NCI-H128 (cell line): ENCODE results near the gene GTPBP1.

Experiments
- DNase-seq: peaks from one replicate; lab custom pipeline; 2025; ENCODE audit not compliant: unreplicated experiment; lab: John Stamatoyannopoulos, UW

Gene GTPBP1

GRCh38 chr22:38724926-38725571, 19.3 kb downstream of the GTPBP1 start:
- DNase-seq, result no peak

- DNase-seq, result no peak
Measured at GRCh38 chr22:38725900-38726655, 20.3 kb downstream of the GTPBP1 start.

DNA sequence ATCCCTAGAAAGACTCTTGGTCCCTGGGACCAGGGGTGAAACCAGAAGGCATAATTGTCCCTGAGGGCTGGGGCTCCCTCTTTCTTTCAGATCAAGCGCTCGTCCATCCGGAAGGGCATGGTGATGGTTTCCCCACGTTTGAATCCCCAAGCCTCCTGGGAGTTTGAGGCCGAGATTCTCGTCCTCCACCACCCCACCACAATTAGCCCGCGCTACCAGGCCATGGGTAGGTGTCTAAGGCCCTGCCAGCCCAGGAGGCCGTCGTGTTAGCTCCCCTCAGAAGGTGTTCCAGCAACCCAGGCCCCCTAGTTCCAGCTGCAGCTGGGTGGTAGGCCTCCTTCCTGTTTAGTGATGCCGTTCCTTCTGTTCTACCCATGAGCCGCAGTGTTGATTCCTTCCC, 21.4 kb downstream of the GTPBP1 start:
- DNase-seq, result no peak

DNA sequence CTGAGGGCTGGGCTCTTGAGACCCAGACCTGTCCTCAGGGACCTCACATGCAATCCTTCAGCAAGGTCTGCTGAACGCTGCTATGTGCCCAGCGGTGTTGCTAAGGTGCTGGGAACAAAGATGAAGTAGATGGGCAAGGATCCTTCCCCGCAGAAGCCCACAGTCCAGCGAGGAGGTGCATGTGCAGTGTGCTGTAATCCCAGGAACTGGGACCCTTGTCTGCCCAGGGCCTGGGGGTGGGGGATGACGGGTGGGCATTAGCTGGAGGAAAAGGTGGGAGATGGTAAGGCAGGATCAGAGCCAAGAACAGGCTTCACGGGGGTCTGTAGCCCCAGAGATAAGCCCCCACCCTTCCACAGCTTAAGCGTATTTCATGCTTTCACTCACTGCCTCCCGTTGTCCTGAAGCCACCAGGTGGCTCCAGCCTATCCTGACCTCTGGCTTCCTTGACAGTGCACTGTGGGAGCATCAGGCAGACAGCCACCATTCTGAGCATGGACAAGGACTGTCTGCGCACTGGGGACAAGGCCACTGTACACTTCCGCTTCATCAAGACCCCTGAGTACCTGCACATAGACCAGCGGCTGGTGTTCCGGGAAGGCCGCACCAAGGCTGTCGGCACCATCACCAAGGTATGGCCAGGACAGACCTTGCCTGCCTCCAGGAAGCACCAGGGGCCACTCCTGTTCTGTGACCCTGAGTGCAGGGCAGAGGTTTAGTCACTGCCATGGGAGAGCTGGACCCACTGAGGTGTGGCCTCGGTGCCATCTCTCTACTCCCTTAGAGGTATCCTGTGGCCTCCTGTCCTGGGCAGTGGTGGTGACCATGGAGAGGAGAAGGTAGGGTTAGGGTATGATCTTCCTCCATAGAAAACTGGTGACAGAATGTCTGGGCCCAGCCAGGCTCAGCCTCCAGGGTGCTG, 22.0 kb downstream of the GTPBP1 start:
- no peak for DNase-seq

- no peak for DNase-seq
Measured at GRCh38 chr22:38728871-38729796, 23.4 kb downstream of the GTPBP1 start.

DNA sequence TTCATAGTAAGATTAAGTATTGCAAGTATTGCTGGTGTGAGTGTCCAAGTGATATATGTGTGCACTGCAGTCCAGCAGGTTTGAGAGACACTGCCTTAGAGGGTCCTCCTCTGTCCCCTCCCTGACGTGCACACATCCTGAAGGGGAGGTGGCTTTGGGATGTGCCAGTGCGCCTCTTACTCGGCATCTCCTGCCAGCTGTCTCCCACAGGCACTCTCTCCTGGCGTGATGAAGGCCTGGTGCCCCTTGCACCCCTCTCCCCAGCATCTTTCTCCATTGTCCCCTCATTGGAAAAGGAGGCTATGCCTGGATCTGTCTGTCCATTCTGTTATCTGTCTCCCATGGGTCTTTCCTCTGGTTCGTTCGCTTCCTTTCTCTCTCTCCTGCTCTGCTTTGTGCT, 24.2 kb downstream of the GTPBP1 start:
- DNase-seq, result no peak

DNA sequence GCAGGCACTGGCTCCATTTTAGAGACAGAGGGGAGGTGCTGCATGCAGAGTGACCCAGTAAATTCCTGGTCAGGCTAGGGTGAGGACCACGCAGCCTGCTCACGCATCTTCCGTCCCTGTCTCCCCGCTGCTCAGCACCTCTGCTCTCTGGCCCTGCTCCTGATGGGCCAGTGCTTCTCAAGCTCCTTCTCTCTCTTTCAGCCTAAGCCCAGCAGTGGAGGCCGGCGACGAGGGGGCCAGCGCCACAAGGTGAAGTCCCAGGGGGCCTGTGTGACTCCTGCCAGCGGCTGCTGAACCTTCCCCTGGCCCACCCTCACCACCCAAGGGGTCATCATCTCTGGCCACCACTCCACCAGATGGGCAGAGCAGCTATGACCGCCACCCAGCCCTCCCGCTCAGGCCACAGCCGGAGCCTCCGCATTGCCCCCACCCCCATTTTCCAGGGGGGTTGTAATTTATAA, 24.7 kb downstream of the GTPBP1 start:
- DNase-seq, result no peak

DNA sequence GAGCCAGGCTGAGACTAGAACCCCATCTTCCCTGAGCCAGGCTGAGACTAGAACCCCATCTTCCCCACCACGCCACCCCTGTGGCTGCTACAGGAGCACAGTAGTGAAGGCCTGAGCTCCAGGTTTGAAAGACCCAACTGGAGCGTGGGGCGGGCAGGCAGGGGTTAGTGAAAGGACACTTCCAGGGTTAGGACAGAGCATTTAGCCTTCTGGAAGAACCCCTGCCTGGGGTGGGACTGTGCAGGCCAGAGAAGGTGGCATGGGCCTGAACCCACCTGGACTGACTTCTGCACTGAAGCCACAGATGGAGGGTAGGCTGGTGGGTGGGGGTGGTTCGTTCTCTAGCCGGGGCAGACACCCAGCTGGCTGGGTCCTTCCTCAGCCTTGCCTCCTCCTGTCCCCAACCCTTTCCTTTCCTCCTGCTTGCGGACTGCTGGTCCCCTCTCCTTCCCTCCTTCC, 26.0 kb downstream of the GTPBP1 start:
- no peak for DNase-seq

GRCh38 chr22:38732251-38732815, 26.6 kb downstream of the GTPBP1 start:
- no peak for DNase-seq

GRCh38 chr22:38733329-38733723, 27.6 kb downstream of the GTPBP1 start:
- no peak for DNase-seq

- DNase-seq, result no peak
Measured at GRCh38 chr22:38733724-38734381, 28.1 kb downstream of the GTPBP1 start.

- no peak for DNase-seq
Measured at GRCh38 chr22:38734421-38735100, 28.8 kb downstream of the GTPBP1 start.

GRCh38 chr22:38735126-38735464, 29.4 kb downstream of the GTPBP1 start:
- no peak for DNase-seq

DNA sequence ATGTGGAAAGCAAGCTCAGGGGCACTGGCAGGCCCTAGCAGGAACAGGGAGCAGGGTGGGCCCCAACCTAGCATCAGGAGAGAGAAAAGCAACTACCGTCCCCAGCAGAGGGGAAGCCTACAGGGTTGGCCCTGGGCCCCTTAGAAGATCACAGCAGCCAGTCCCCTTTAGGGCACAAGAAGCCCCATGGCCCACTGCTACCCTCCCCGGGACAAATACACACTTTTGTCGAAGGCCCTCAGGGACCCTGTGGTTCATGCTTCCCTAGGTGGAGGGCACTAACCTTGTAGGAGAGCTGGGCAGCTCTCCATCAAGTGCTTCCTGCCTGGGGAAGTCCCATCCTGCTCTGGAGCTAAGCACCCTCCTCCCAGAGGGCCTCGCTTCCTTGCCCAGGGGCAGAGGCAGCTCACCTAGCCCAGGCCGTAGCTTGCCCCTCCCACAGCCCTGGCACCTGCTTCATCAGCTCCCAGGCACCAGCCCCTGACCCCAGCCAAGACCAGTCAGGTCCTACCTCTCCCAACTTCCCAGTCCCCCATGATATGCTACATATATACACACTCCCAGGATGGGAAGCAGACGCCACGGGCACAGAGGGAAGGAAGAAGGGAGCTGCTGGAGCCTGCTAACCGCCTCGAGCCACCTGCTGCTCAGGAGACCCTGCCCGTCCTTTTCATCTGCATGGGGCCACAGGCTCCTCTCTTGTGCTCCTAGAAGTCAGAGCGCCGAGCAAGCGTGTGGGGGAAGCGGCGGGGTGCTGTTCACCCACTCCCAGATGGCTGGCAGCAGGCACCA, 29.9 kb downstream of the GTPBP1 start:
- DNase-seq, result no peak

DNA sequence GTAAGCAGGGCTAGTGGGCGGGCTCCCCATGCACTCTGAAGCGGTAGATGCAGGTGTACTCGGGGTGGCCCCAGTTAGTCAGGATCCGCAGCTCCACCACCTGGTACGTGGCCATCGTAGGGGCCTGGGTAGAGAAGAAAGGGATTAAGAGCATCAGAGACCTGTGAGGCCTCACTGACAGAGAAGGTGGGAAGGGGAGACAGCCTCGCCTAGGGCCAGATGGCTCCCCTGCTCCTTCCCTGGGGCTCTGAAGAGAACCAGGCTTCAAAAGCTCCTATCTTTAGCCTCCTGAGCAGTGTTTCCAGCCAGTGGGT, 30.5 kb downstream of the GTPBP1 start:
- no peak for DNase-seq

- DNase-seq, result no peak
Measured at GRCh38 chr22:38737302-38738060, 31.7 kb downstream of the GTPBP1 start.

DNA sequence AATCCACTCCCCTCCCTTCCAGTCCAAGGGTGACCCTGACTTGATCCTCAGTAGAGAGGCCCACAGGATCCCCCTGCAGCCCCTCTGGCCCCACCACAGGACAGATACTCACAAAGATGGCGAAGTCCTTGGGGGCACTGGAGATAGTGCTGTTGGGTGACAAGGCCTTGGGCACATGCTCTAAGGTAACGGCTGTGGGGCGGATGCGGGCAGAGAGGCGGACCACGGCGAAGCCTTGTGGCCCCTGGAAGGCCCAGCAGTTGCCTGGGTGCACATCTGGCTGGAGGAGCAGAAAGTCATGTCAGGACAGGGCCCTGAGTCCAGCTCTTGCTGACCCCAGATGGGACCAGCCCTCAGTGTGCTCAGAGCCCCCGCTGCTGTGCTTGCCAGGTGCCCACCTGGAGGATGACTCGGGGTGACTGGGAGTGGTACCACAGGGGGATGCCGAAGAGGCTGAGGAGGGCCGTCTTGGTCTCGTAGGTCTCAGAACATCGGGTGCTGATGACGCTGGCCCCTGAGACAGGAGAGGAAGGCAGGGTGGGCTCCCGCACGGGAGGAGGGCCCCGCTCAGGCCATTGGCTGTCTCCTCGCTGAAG, 32.8 kb downstream of the GTPBP1 start:
- no peak for DNase-seq
